HG03039 (cell line): ENCODE data around the gene HLA-E.
"Not testable (repeated sequence)": the region's sequence is repeated elsewhere in the genome, so short reads cannot be mapped to it uniquely, and the experiment has no call there.

ENCODE experiments used
- ATAC-seq: cut with Tn5 transposase; IDR thresholded peaks from one replicate; pipeline ENCODE4 v1.9.1; 2021; ENCODE audit warnings: mild to moderate bottlenecking, moderate library complexity; ENCODE audit not compliant: unreplicated experiment

The HLA-E gene

DNA sequence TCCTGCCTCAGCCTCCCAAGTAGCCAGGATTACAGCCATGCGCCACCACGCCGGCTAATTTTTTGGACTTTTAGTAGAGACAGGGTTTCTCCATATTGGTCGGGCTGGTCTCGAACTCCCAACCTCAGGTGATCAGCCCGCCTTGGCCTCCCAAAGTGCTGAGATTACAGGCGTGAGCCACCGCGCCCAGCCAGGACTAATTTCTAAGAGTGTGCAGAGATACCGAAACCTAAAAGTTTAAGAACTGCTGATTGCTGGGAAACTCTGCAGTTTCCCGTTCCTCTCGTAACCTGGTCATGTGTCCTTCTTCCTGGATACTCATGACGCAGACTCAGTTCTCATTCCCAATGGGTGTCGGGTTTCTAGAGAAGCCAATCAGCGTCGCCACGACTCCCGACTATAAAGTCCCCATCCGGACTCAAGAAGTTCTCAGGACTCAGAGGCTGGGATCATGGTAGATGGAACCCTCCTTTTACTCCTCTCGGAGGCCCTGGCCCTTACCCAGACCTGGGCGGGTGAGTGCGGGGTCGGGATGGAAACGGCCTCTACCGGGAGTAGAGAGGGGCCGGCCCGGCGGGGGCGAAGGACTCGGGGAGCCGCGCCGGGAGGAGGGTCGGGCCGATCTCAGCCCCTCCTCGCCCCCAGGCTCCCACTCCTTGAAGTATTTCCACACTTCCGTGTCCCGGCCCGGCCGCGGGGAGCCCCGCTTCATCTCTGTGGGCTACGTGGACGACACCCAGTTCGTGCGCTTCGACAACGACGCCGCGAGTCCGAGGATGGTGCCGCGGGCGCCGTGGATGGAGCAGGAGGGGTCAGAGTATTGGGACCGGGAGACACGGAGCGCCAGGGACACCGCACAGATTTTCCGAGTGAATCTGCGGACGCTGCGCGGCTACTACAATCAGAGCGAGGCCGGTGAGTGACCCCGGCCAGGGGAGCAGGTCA is at the start of gene HLA-E:
HLA-E (plus strand) TSS at position 429 of the 945 bp plus-strand sequence; CDS start at position 452, 23 bp downstream.
- peak; percentile 58 for ATAC-seq

- no peak for ATAC-seq
Observed at GRCh38 chr6:30441171-30441570, 48.1 kb upstream of the HLA-E start.

GRCh38 chr6:30443657-30444450 is 45.5 kb upstream of the HLA-E start:
- ATAC-seq, result no peak

DNA sequence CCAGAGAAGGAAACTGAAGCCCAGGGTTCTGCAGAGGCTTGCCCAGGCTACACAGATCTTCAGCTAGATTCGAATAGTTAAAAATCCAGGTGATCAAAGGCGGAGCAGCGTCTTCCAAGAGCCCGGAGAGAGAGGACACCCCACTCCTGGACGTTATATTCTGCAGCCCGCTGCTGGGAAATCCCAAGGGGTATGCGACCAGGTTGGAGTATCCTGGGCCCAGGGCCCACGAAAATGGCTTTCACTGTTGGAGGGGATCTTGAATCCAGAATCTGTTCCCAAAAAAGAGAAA is 44.9 kb upstream of the HLA-E start:
- ATAC-seq, result no peak

DNA sequence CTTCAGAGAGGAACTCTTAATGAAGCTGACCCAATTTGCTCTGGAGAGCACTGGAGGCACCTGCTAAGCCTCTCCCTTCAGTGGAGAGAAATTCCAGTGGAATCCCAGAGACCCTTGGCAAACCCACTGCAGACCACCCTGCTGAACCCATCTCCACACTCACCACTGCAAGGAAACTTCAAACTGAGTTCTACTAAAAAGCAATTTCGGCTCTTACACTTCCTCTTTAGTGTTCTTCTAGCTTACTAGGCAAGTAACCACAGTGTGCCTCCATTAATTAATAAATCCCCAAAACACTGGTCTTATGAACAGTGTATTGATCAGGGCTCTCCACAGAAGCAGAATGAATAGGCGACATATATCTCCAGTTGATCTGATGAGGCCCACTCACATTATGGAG is 43.0 kb upstream of the HLA-E start:
- no peak for ATAC-seq

GRCh38 chr6:30447237-30447636 is 42.1 kb upstream of the HLA-E start:
- ATAC-seq, result no peak

DNA sequence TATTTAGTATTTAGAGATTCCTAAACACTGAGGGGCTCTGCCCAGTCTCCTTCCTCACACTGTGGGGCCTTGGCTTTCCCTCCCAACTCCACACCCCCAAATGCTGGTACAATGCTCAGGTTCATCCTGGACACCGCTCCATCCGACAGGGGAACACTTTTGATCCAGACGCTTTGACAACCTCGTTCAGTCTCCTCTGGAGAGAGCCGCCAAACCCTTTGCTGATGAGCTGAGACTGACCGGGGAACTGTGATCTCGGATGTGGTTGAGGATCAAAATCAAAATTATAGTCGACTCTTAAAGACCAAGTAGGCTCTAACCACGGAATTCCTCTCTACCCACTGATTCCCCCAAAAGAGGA is 38.8 kb upstream of the HLA-E start:
- ATAC-seq, result no peak

- no peak for ATAC-seq
Observed at GRCh38 chr6:30450909-30451841, 38.1 kb upstream of the HLA-E start.

GRCh38 chr6:30452736-30453507 is 36.4 kb upstream of the HLA-E start:
- no peak for ATAC-seq

GRCh38 chr6:30453508-30454116 is 35.7 kb upstream of the HLA-E start:
- no peak for ATAC-seq

- no peak for ATAC-seq
Observed at GRCh38 chr6:30459145-30459544, 30.2 kb upstream of the HLA-E start.

DNA sequence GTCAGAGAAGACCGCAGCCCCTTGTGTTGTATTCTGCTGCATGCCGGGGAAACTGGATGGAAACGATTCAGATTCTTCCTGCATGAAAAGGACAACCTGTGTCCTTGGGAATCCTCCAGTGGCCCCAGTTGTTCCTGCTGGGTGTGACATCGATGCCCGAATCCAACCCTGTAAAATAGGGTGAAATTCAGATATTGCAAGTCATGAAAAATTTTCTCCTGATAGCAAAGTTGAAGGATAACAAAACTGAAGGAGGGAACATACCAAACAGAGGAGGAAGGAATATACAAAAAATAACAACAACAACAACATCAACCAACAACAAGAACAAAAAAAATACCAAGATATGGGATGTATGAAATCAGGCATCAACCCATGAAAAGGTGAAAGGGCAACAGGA is 28.3 kb upstream of the HLA-E start:
- no peak for ATAC-seq

DNA sequence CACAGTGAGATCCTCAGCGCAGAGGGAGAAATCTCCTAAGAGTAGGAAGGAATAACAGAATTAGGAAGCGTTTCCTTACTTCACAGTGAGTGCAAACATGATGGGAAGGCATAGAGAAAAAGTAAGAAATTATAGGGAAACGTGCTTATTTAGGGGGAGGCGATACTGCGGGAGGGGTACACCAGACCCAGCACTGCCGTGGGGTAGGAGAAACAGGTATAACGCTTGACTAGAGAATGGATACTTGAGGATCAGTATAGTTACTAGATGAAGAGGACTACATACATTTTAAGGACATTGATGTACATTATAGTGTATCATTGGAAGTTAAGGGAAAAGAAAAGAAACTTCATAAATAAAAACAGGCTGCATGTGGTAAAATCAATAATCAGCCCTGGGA is 26.8 kb upstream of the HLA-E start:
- no peak for ATAC-seq

GRCh38 chr6:30463242-30463641 is 26.1 kb upstream of the HLA-E start:
- no peak for ATAC-seq

DNA sequence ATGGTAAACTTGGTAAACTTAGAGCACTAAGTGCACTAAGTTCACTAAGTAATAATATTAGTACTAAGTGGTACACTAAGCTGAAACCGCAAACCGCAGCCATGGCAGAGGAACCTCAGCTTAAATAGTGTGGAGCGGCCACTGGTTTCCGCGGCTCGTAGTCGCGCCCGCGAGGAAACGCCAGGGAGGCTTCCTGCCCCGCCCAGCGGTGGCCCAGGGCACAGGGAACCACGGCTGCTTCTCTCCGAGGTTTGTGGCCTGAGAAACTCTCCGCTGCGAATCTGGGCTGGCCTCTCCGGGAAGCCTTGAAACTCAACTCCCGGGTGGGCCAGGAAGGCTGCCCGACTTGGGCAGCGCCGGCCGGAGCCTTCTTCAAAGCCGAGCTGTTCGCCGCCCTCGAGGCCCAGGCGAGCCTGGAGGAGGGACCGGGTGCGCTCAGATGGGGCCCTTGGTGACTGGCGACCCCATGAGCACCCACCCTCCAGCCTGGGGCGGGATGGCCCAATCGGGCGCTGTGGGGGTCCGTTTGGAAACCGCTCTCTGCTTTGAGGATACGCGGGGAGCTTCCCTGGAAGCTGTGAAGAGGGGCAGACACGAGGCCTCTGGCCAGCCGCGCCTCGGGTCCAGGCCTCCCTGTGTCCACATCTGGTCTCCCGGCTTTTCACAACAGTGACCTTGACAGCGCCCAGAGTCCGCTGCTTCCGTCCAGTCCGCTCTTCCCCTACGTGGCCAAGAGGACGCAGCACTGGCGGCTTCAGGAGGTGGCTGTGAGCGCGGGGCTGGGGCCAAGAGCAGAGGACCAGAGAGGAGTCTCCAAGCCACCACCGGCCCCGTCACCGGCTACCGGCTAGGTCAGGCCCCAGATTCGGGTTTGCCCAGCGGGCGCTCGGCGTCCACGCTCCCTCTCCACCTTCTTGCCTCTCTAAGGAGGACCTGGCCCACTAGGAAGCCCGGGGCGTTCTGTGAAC is 25.4 kb upstream of the HLA-E start:
- no peak for ATAC-seq

- ATAC-seq, result no peak
Observed at GRCh38 chr6:30465595-30466306, 23.6 kb upstream of the HLA-E start.

- ATAC-seq, result no peak
Observed at GRCh38 chr6:30470968-30471367, 18.3 kb upstream of the HLA-E start.

- ATAC-seq, result not testable (repeated sequence)
Observed at GRCh38 chr6:30475116-30475515, 14.2 kb upstream of the HLA-E start.
